D341Med (cell line): Measurements from ENCODE around the gene STXBP4.

Experiments used
- DNase-seq: peaks from one replicate; pipeline ENCODE4 v3.0.0; 2012; ENCODE audit warnings: low spot score

STXBP4 gene

DNA sequence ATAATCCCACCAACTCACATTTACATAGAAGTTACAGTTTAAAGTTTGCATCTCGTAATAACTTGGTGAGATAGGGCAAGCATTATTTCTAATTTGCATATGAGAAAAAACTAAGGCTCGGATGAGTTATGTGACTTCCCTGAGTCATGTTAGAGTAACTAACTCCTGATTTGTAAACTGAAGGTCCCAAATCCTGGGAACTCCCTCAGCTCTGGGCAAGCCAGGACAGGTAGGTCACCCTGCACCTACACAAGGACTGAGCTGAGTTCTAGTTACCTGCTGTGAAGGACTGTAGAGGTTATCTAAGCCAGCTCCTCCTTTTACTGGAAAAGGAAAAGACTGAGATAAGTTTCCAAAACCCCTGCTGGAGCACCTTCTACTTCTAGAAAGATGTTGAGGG, 204.0 kb downstream of the STXBP4 start:
- no peak for DNase-seq

DNA sequence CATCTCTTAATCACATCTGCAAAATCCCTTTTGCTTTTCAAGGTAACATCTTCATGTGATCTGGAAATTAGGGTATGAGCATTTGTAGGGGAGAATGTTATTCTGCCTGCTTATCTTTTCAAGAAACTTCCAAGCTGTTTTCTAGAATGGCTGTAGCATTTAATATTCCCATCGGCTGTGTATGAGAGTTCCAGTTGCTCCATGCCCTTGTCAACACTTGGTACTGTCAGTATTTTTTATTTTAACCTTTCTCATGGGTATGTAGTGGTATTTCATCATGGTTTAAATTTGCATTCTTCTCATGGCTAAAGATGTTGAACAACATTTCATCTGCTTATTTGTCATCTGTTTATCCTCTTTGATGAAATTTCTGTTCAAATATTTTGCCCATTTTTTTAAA, 205.6 kb downstream of the STXBP4 start:
- no peak for DNase-seq

DNA sequence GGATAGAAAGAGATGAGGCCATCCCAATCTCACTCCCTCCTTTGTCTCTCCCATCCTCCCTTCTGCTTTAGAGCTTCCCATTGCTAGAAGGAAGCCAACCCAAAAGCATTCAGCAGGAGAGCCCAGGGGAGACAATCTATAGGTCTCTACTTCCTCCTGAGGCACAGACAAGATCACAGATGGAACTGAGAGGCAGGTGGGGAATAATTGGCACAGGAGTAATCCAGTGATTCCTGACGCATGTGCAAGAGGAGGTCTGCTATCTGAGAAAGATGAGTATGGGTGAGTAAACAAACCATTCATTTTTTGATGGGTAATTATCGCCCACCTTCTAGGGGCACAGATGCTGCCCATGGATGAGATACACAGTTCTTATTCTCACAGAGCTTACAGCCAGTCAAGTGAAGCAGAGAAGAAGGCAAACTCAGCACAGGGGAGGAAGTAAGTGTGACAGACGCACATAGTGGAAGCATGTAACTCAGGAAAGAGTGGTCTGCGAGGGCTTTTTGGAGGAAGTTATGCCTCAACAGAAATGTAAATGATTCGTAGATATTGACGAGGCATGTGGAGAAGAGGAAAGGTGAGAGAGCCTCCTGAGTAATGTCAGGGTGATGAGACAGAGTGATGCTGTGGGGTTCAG, 207.3 kb downstream of the STXBP4 start:
- no peak for DNase-seq

DNA sequence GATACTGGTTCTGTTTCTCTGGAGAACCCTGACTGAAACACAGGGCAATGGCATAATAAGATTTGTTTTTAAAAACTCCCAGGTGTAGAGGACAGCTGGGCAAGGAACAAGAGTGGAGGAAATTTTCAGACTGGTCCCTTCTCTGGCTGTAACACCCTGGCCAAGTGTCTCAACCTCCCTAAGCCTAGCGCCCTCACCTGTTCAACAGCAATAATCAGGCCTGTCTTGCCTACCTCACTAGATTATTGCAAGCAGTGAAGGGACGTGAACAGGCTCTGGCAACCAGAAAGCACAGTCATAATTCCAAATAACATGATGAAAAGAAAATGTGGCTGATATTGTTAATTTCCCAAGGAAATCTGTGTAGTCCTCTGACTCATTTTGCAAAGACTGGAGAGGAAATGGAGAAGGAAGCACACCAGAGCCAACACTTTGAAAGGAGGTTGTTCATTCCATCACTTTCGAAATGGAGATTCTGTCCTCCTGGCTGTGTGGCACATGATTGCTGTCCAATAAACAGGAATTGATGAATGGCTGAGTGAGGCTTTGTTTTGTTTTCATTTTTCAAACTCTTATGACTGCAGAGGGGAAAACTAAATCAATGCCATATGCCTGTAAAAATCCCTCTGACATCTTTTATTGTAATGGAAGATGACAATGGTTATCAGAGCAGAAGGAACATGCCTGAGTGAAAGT, 208.7 kb downstream of the STXBP4 start:
- DNase-seq, result no peak

DNA sequence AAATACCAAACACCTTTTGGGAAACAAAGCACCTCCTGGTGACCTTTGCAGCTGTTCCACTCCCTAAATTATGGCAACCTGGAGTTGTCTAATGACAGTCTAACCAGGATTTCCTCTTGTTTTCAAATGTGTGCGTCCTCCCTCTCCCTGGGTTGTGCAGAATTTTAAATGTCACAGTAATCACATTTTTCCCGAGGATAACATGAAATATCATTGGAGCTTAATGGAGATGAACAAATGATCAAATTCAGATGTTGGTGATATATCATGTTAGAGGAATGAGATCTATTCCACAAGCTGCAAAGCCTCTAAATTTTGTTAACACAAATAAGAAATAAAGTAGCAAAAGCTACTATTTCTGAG, 209.3 kb downstream of the STXBP4 start:
- DNase-seq, result no peak

DNA sequence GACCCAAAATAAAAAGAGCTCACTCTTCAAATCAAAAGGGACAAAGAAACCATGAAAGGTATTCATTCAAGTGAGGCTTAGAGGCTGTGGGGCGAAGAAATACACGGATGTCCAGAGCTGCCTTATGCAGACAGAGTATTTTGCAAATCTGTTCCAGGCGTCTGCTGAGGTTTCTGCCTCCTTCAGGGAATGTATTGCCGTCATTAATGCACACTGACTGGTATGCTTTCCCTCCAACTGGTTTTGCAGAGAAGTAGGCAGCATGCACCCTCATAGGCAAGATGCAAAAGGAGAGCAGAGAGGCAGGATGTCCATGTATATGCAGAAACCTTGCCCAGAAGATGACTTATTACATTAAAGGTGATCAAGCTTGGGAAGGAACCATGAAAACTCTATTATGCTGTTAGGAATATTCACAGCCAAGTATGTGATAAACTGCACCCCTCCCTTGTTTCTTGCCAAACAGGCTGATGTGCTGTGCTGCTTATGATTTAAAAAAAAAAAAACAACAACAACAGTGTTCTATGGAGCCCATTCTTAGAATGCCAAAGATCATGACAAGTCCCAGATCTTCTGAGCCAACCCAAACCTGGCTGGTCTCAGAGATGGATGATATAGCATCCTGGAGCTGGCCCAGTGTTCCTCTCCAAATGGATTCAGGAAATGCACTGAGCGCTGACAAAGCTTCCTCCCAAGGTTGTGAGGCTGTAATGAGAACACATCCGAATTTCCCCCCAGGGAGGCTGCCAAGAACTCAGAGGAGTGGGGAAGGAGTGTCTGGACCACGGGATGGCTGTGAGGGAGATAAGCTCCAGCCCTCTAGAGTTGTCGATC, 218.6 kb downstream of the STXBP4 start:
- DNase-seq, result no peak

DNA sequence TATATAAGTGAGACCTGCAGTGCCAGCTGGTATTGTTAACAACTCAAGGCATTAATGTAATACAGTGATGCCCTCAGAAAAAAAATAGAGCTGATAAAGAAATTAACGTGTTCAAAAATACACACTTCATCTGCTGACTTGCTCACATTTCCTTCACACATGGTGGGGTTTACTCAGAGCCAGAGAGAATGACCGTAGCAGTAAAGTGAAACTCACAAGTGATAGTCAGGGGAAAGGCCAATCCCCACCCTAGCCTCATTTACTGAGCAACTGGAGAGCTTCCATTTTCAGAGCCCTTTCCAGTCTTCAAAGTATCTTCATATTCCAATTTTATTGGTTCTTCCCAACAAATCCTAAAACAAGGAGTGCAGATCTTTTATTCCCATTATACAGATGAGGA, 222.2 kb downstream of the STXBP4 start:
- DNase-seq, result no peak

DNA sequence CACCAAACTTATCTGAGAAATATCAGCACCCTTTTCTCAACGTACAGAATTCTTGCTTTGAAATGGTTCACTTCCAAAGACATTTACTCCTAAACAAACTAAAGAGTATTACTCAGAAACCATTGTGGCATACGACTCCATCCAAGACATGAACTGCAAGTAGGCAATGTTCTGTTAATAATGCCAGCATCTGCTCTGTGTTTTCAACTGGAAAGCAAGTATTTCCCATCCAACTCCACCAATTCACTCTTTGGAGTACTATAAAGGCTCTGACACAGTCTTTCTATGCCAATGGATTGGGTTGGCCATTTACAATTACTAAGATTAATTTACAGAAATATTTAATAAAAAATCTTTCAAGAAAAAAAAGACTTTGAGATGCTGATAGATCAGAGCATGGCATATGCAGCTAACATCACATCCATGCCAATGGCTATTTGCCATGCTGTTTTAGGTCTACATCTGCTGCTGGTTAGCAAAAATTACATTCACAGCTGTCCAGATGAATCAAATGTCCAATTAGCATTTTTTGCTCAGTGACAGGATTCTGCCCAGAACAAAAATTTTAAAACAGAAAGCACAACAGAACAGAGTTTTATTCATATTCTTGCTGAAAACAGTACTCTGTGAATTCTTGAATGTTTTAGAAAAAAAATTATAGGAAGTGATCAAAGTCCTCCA, 230.3 kb downstream of the STXBP4 start:
- no peak for DNase-seq

DNA sequence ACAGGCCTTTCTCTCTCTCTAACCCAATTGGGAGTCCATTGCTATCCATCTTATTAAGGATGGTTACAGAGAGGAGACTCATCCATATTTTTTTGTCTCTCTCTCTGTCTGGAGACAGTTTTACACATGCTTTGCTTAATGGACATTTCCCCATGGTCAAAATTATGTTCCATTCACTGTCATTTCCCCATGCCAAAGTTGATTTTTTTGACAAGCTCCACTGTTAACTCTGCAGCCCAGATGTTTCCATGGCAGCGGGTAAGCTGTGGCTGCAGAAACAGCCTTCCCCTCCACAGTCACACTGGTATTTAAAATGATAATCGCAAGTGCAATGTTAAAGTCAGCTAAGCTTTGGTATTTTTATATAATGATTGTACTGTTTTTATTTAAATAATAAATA, 232.3 kb downstream of the STXBP4 start:
- no peak for DNase-seq

DNA sequence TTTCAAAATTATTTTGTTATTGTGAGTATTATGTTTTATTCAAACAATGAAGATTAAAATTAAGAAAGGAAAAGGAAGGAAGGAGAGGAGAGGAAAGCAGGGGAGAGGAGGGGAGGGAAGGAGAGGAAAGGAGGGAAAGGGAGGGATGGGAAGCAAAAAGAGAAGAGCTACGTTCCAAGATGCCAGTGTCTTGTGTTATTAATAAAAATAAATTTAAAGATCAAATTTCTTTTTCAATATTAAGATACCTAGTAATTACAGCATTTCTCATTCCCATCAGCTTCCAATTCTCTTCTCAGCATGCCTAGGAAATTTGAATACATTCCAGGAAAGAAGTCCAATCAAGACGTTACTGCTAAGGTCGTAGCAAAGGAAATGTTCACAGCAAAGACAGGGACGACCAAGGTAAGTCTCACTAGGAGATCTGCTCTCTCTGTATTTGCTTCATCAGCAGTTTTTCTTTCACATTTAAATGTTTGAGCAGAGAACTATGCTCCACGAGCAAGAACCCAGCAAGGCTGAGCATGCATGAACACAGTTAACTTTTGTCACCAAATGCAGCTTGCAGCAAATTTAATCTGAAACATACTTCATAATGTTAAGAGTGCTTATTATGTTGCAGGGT, 232.9 kb downstream of the STXBP4 start:
- no peak for DNase-seq

DNA sequence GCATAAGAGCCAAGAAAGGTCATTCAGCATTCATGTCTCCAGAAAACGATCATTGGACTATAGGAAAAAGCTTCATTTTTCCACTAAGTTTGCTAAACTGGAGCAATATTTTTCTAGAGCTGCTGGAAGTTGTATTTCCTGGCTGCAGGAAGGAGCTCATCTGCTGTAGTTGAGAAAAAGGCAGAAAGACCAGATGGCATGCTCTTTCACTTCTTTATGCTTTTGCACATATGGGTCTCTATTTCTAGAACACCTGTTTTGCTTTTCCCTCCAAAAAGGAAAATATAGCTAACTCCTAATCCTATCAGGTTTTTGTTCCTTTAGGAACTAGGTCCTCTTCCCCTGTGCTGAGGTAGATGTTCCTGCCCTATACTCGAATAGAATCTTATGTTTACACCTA, 234.3 kb downstream of the STXBP4 start:
- no peak for DNase-seq

DNA sequence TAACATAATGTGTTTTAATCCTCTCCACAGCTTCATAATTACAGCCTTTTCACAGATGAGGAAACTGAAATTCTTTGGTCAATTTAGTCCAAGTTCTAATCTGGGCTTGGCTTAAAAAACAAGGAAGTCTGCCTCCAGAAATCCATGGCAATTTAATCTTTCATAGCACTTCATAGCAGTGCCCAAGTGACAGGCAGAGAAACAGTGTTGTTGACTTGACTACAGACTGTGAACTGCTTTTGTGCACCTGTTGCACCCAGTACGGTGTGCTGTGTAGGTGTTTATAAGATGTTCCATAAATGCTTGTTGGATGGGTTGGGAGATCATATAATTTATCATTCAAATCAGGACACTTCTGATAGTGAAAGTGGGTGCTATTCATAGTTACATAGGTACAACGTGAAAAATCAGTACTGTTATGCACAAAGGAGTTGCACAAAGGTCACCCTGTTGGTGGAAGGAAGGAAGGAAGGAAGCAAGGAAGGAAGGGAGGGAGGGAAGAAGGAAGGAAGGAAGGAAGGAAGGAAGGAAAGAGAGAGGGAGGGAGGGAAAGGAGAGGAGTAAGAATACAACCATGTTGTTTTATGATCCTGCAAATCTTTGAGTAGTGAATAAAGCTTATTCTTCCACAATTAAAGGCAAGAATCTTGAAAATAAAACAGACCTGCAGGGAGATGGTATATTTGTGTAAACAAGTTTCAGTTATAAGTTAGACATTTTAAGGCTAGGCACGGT, 239.7 kb downstream of the STXBP4 start:
- DNase-seq, result no peak

DNA sequence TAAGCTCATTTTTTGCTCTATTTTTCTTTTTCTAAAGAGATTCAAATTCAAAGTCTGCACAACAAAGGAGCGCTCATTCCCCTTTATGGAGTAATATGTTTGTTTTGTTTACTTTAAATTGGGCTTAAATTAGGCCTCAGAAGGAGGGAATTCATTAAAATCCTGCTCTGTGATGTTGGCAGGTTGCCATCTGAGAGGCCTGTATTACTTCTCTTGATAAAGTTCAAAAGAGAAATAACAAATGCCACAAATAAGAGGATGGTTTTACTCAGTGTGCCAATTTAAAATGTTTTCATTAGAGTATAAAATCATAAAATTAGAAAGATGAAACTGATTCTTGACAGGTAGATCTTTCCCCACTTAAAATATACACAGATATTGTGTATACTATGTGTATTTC, 241.7 kb downstream of the STXBP4 start:
- DNase-seq, result no peak

DNA sequence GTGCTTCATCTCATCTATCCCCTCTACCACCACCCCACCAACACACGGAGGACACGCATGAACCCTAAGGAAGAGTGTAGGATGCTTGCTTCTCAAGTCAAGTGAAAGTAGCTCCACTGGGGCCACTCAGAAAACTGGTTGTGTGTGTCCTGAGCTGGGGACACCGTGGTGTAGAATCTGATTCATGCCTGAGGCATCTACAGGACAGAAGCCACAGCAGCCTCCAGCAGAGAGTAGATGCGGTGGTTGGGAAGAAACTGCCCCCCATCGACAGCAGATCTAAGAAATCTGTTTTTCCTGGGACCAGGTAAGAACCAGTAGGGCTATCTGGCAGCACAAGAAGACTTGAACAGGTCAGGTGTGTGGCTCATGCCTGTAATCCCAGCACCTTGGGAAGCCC, 244.3 kb downstream of the STXBP4 start:
- no peak for DNase-seq

DNA sequence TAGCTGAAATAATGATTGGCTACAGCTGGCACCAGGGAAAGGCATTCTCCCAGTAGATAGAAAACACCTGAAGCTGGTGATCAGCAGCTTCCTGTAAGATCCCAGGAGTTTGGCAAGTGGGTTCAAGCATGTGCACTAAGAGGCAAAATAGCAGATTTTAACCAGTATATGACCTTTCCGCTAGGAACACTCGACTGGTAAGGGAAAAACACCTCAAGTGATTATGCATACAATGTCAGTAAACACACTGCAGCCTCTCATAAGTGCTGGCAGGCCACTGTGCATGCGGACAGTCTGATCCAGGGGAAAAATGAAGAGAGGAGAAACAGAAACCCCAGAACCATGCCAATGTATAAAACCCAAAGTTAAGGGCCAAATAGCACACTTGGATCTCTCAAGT, 247.1 kb downstream of the STXBP4 start:
- no peak for DNase-seq

DNA sequence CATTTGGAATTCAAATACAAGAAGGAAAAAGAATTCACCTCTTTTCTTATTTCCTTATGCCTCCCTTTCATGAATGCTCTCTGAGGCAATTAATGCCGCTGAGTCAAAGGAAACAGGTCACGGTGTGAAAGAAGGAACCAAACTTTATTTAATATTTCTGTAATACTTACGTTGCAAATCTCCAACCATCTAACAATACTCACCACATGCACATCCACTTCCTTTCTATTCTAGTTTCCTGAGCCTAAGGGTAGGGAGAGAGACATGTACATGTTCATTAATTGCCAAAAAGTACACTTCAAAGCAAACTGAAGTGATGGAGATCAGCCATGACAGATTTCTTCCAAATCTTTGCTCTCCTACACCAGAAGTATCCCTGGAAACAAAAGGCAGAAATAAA, 248.3 kb downstream of the STXBP4 start:
- no peak for DNase-seq

DNA sequence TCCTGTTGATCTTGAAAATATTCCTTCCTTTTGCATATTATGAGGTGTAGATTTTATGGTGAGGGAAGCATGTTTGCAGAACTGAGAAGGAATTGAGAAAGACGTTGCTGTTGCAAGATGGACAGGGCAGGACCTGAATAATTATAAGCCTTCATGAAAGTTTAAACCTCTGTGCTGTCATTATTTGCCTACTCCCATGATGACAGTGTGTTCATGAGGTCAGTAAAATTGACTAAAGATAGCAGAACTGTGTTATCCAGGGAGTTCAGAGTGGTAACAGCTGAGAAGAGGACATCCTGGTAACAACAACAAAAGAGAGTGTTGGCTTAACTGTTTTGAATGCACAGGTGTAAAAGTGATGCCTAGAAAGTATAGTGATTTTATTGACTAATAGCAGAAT, 250.9 kb downstream of the STXBP4 start:
- no peak for DNase-seq

DNA sequence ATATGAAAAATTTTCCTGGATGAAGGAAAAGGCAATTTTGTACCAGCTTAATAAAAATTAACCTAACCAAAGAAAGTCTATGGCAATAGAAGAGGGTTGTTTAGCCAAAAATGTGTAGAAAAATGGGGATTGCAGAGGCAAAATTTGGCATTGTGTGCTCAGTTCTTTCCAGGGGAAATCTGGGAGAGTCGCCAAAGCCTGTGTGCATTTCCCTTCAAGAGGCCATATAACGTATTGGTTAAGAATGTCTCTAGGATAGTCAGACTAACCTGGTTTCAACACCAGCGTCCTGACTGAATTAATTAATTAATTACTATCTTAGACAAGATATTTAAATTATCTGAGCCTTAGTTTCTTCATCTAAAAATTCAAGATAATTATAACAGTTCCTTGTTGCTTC, 251.4 kb downstream of the STXBP4 start:
- DNase-seq, result no peak
